ENCODE results near the gene COTL1.
A peak's percentile ranks its signal among the peaks of the same experiment; 100 is the strongest.

The COTL1 gene

DNA sequence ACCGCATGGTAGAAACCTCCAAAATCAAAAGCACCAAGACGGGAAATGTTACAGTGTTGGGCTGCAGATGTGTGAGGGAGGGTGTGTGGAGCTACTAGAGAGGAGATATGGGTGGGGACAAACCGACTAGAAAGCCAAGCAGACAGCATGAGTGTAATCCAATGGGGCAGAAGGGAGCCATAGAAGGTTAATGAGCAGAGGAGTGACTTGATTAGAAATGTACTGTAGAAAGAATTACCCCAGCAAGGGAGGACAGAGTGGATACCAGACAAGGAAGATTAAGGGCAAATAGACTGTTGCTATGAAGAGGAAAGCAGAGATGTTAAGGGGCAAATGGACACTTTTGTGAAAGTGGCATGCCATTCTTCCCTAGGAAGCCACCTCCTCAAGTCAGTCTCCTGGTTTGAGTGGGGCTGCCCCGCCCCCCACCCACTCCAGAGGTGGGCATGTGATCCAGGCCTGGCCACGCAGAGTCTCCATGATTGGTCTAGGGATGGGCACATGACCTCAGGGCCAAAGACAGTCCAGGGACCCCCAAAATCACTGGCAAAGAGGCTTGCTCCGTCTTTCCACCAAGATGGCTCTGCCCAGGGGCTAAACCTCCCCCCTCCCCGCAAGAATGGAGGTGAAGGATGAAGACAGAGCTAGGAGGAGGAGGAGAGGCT is 4.3 kb downstream of the COTL1 start:
- no peak for DNase-seq

DNA sequence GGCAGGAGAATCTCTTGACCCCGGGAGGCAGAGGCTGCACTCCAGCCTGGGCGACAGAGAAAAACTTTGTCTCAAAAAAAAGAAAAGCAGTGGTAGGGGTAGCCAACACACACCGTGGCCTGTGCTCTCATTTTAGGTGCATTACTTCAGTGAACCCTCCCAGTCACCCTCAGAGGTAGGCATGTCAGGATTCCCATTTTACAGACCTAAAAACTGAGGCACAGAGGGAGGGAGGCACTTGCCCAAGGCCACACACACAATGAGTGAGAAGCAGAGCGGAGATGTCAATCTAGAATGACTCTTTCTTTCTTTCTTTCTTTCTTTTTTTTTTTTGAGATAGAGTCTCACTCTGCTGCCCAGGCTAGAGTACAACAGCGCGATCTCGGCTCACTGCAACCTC is 5.2 kb downstream of the COTL1 start:
- DNase-seq: no peak

DNA sequence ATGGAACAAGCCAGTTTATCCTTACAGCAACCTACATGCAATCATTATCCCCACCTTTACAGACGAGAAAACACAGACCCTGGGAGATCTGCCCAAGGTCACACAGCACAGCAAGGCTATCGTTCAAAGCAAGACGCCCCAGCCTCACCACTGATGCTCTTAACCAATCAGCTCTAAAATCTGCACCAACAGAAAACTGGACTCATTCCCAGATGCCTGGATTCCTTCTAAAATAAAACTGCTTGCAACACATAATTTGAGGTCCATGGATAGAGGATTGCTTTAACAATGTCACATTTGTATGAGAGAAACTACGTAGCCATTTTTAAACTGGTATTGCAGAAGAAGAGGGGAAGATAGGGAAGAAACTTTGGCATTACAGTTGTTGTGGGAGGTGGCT is 6.8 kb downstream of the COTL1 start:
- DNase-seq: no peak

DNA sequence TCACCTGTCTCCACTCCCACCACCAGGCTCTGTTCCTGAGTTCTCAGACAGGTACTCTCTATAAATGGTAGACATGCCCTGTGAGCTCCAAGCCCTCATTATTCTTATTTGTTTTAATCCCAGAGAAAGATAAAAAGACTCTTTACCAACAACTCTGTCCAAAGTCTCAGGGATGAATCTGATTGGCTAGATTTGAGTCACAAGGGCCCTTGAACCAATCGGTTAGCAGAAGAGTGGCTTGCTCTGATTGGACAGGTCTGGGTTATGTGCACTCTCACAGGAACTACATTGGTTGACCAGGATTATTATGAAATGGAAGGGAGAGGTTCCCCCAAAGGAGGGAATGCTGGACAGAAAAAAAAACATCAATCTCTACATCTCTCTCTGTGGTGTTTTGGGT is 7.5 kb downstream of the COTL1 start:
- DNase-seq: no peak

DNA sequence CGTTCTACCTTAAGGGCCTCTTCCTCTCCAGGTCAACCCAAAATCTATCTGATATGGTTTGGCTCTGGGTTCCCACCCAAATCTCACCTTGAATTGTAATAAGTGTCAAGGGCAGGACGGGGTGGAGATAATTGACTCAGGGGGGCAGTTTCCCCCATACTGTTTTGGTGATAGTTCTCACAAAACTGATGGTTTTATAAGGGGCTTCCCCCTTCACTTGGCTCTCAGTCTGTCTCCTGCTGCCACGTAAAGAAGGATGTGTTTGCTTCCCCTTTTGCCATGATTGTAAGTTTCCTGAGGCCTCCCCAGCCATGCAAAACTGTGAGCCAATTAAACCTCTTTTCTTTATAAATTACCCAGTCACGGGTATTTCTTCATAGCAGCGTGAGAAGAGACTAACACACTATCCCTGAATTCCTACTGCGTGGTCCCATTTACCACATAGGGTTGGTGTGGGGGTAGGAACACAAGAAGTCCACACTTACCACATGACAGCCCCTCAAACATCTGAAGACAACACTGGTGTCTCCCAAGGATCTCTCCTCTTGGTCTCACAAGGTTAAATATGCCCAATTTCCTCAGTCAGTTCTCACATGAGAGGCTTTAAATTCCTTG is 8.2 kb downstream of the COTL1 start:
- no peak for DNase-seq

DNA sequence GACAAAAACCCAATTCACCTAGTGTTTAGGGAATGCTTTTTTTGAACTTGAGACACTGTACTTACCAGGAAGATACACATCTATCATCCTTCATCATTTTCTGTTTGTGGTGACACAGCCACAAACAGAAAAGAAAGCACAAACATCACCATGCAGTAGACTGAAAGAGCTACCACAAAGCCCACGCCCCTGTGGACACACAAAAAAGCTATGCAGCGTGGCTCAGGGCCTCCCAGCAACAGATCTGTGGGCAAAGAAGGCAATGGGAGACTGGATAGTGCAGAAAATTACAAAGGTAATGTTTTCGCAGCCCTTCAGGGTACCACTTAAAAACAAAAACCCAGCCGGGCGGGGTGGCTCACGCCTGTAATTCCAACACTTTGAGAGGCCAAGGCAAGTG is 9.6 kb downstream of the COTL1 start:
- peak; percentile 47 for DNase-seq

DNA sequence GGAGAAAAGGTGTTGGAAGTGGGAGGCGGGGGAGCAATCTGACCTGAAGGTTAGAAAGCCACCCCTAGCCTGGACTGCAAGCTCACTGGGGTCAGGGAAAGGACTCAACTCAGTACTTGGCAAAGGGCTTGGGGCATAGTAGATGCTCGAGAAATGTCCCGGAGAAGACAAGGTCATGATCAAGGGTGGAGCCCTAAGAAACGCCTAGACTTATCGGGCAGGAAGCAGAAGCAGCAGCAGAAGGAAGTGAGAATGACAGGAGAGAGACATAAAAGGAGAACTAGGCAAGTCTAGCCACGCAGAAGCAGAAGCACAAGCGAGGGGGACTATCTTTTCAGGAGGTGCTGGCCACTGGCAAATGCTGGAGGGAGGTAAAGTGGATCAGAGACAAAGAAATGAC is 10.2 kb downstream of the COTL1 start:
- peak; percentile 94 for DNase-seq

DNA sequence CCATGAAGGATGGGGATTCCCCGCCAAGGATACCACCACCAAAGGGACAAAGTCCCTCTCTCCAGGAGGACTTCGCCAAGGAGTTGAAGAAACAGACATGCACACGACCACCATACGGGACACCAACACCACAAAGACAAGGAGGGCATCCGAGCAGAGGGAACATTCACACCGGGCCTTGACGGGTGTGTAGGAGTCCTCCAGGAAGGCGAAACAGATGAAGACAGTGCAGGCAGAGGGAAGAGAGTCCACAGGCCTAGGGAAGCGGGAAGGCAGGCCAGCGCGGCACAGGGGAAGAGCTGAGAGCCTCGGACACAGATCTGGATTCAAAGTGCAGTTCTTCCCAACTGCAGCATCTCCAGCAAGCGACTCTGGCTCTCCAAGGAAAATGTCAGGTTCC is 10.8 kb downstream of the COTL1 start:
- no peak for DNase-seq

DNA sequence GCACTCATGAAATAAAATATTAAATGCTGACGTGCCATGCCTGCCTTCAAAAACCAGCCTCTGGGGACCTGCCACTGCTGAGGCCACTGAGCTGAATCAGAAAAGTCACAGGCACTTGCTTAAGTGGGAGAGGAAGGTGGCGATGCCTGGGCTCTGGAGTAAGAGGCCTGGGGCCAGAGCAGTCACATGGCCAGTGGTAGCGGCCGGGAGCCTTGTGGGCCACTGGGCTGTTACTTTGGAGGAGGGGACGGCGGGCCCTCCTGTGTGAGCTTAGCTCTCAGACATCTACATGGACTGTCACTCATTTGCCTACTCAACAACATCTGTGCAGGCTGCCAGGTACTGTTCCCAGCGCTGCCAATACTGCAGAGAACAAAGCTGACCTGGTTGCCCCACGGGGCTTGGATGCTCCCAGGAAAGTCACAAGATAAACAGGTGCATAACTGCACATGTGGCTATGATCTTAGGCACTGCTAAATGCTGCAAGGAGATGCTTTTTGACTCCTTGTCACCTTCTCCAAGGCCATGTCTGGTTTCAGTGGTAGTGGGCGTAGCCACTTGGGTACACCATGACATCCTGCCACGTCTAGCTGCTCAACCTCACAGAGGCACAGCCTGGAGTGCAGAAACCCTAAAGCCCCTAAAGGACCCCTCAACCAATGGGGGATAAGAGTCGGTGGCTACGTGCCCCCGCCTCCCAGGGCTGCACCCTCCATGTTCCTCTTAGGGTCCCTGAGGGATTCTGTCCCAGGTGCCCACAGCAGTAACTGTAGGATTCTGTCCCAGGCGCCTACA is 11.6 kb downstream of the COTL1 start:
- DNase-seq: no peak

DNA sequence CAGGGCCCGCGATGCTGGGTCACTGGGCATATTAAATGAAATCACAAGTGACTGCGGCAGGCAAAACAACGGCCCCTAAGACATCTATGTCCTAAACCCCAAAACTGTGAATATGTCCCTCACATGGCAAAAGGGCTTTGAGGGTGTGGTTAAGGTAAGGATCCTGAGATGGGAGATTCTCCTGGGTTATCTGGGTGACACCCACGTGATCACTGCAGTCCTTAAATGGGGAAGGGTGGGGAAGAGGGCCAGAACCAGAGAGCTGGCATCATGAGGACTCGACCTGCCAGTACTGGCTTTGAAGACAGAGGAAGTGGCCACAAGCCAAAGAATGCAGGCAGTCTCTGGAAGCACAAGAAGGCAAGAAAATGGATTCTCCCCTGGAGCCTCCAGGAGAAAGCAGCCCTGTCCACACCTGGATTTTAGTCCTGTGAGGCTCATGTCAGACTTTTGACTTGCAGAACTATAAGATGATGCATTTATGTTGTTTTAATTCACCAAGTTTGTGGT is 12.5 kb downstream of the COTL1 start:
- no peak for DNase-seq

DNA sequence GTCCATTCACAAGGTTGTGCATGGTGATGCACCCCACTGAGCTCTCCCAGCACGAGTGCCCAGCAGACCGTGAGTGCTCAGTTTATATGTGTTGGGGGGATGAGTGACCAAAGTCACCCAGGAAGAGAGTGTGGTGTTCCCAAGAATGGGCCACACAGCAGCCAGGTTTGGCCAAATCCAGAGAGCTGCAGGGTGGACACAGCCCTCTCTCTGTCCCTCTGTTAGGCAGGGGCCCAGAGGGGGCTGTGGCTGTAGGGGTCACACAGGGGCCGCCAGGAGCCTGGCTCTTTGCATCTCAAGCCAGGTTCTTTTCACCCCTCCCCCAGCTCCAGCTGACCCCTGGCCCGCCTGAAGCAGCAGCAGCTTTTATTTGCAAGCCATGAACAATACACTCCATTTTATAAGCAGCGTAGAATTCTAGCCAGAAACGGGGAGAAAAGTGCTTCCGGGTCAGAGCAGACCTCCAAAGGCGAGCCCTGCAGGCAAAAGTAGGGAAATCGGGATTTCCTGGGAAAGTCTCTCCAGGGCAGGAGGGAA is 13.3 kb downstream of the COTL1 start:
- DNase-seq: no peak

DNA sequence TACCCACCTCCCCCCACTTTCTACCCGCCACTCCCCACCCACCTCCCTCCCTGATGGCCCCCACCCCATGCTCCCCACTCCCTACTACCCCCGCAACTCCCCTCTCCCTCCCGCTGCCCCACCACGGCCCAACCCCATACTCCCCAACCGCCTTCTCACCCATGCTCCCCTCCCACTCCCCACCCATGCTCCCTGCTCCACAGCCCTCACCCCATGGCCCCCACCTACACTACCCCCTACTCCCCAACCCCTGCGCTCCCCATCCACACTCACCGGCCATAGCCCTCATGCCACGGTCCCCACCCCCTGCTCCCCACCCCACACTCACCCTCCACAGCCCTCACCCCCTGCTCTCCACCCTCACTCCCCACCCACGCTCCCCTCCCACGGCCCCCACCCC is 13.9 kb downstream of the COTL1 start:
- no peak for DNase-seq

DNA sequence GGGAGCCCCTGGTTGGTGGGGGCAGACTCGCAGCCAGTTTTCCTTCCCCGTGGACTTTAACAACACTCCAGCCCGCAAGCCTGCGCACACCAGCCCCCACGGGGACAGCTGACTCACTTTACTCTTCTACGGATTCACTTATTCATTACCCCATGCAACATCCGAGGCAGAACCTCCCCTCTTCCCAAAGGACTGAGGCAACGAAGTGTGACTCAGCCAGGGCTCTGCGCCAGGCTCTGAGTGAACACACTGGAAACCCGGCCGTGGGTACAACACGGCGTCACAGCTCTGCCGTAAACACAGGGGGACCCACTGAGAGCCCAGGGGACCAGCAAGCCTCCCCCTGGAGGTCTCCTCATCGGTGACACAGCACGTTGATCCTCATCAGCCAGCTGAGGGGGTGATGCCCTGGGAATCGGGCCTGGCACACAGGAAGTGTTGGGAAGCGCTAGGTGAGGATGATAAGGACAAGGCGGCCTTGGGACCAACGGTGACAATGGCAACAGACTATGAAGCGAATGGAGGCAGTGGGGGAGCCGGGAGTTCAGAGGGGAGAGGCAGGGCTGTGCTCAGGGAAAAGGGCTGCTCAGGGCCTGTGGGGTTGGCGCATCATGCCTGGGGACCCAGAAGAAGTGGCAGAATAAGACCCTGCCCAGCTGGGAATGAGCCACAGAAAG is 14.6 kb downstream of the COTL1 start:
- peak; percentile 84 for DNase-seq

DNA sequence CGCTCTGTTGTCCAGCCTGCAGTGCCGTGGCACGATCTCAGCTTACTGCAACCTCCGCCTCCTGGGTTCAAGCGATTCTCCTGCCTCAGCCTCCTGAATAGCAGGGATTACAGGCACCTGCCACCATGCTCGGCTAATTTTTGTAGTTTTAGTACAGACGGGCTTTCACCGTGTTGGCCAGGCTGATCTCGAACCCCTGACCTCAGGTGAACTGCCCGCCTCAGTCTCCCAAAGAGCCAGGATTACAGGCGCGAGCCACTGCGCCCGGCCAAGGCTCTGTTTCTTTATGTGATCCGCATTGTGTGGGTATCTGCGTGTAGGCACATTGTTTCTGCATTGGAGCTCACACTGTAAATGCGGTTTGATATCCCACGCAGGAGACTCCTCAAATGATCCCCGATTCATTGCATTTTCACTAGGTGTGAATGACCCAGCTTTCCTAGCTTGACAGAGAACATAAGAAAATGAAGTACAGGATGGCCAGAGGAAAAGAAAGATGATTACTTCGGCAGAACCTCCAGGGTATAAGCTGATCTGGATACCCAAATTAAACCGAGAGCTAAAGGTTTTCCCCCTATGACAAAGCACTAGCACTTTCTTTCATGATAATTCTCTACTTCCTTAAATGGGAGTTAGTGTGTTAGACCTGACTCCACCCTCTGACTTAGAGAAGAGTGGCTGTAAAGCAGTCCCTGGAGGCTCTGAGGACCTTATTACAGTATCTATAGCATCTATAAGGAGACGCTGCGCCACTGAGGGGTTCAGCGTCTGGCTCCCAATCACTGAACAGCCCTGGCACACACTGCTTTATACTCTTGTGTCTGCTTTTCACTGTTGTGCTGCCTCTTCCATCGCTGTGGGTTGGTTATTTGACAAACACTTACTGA is 17.3 kb downstream of the COTL1 start:
- DNase-seq: peak; percentile 87

DNA sequence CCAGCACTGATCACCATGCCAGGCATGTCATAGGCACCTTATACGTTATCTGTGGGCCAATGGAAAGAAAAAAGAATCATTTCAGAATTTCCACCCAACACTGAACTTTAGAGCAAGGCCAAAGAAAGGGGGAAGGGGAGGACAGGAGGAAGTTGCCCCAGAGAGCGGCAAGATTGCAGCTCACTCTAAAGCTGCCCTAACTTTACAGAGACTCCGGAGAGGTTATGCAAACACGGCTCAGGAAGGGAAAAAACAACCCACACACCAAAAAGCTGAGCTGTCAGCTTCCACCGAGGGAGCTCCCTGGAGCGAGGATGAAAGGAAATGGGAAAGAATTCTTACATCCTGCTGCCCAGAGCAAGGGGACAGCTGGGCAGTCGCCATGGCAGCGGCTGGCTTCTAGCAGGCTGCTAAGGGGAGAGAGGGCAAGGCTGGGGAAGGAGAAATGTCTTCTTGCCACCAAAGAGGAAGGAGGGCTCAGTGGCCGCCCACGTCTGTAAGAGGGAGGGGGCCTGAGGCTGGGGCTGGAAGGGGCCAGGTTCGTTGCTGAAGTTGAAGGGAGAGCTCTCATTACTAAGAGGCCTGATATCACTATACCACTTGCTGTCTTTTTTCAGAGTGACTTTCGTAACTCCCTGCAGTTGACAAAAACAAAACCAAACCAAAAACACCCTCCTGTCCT is 18.2 kb downstream of the COTL1 start:
- peak; percentile 93 for DNase-seq

DNA sequence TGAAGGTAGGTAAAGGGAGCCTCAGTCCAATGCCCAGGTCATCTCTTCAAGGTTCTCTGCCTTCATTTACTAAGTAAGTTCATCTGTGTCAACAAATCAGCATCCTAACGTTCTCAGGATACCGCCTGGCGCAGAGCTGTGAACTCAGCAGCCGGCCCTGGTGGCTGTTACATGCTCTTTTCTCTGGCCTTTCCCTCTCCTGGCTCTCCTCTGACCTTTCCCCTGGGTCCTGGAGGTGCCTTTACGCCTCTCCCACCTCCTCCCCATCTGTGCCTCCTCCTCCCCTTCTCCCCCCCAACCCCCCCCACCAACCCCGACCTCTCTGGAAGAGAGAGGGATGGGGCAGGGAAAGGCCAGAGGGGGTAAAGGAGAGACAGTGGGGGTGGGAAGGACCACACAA is 19.5 kb downstream of the COTL1 start:
- DNase-seq: no peak

DNA sequence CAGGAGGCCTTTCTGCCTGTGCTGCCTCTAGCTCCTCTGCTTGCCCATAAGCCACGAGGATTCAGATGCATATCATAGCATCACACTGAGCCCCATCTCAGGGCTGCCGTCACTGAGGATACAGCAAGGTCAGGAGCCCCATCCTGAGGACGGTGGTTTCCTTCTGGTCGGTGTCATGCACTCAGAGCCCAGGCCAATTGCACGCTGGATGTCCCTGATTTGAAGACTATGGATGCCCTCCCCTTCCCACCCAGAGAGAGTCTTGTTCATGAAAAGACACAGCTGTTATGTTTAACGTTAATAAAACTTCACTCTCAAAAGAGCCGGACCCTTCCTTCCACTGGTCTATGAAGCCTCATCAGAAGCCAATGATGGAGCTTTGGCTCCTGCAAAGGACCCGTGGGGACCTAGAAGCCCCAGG is 19.9 kb downstream of the COTL1 start:
- no peak for DNase-seq

DNA sequence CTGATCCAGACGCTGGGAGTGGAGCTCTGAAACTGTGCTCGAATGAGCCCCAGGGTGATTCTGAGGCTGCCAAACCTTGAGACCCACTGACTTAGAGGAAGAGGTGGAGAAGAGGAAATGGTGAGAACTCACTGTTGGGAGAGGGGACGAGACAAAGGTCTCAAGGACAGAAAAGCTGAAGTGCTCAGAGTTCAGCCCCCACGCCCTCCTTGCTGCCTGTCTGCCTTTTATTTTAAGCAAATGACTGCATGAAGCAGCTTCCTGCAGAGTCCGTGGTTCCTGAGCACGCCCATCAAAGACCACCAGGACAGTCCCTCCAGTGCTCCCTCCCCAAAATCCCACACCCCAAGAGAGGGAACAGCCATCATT is 20.4 kb downstream of the COTL1 start:
- peak; percentile 74 for DNase-seq

DNA sequence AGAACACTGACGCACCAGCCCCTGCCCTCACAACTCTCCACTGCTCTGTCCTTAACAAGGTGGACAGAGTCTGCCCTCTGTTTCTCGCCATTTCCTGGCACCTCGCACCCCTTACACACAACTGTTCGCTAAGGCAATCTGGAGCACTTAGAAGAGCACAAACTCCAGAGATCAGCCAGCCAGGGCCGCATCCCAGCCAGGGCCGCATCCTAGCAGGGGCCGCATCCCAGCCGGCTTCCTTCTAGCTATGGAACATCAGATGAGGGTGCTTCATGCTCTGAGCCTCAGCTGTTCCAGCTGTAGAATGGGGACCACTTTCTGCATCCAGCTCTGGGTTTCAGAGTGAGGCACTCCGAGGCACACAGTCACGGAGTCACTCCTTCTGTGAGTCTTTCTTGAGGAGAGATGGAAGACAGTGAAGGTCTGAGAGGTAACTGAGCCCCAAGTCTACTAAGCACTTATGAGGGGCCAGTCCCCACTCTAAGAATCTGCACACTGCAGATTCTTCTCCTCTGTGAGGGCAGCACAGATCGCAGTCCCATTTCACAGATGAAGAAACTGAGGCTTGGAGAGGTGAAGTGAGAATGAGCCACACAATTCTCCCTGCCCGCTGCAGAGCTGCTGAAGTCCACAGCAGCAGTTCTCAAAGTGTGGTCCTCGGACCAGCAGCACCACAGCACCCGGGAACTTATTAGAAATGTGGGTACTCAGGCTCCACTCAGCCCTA is 20.9 kb downstream of the COTL1 start:
- no peak for DNase-seq

DNA sequence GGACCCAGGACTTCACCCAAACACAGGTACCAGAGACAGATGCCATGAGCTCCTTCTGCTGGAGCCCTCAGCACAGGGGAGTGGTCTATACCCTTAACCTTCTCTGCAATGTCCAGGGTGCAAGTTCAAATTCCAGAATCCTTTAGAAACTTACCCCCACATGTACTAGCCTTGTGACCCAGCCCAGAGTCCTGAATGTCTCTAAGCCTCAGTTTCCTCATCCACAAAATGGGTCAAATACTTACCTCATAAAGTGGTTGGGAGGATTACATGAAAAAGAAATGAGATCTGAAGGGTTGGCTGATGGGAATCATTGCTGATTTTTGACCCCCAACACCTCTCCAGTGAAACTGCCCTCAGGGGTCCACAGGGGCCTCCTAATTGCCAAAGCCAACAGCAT is 21.7 kb downstream of the COTL1 start:
- DNase-seq: no peak

DNA sequence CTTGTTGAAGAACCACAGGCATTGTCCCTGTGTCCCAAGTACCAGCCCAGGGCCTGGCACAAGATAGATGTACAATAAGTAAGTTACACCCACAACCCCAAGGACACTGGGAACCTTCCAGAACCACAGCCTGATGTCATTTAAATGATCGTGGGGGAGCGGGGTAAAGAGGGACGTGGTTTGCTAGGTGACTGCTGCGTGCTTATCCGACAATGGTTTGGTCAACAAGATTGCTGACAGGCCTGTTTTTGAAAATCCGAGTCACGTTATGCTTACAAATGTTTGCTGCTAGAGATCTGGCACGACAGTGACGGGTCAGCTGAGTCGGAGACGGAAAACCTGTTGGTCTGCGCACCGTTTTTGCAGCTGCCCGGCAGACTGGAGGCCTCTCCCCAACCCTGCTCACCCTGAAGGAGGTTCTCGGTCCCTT is 22.8 kb downstream of the COTL1 start:
- DNase-seq: no peak
